ENCODE measurements around the gene RETSAT. TPM values are rescaled to one million over a fixed set of nuclear protein-coding genes. Genes with fewer than 3 reads are reported as not detected.
"Not testable (repeated sequence)": the region's sequence is repeated elsewhere in the genome, so short reads cannot be mapped to it uniquely, and the experiment has no call there.

RETSAT gene
- total RNA-seq, 2 experiments from 2014 or later = 24.7 to 24.9 TPM

- Mint-ChIP-seq H3K27ac (no peak overlapping the region), H3K36me3 (ENCODE audit: low read depth) (peaks cover 10% of the 10 kb centered on the region), H3K9me3 (no peaks in the 10 kb centered on the region), H3K4me1 (no peaks in the 10 kb centered on the region), H3K4me3 (no peak overlapping the region), H3K27me3 (no peaks in the 10 kb centered on the region)
- no peak for DNase-seq
- ChIA-PET POLR2A (no interaction called here), CTCF (interaction anchor here (0.6 to 1.6 kb wide), 4 partner anchors 18 to 49 kb away, joined by 3 to 7 read pairs (median 5); no protein-coding TSS in a partner anchor)
Measured at GRCh38 chr2:85371045-85371444, 16.7 kb upstream of the RETSAT start.

DNA sequence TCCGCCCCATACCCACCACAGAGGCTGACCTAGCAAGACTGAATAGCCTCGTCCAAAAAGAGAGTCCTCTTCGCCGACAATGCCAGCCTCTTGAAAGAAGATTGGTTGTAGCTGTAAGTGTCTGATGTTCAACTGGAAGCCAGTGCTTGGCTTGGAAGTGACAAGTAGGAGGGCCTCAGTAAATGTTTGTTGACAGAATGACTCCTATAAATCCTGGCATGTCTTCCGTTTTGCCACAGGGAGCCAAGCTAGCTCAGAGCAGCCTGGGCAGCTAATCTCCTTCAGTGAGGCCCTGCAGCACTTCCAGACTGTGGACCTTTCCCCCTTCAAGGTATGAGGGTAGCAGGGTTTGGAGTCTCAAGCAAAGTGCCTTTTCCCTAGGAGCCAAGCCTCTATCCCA lies 15.2 kb upstream of the RETSAT start:
- H3K27me3 Mint-ChIP-seq = no peaks in the 10 kb centered on the region
- CTCF ChIA-PET = interaction anchor here (0.6 to 1.6 kb wide), 4 partner anchors 16 to 437 kb away, joined by 4 to 6 read pairs (median 4); partner anchors contain the start of genes ELMOD3 and RETSAT
- H3K36me3 Mint-ChIP-seq (ENCODE audit: low read depth) = peaks cover 10% of the 10 kb centered on the region
- DNase-seq = no peak
- no peaks in the 10 kb centered on the region for H3K4me1 Mint-ChIP-seq
- POLR2A ChIA-PET = no interaction called here
- peak overlapping the region; percentile 19 for H3K27ac Mint-ChIP-seq
- H3K4me3 Mint-ChIP-seq = no peak overlapping the region
- H3K9me3 Mint-ChIP-seq = no peaks in the 10 kb centered on the region

GRCh38 chr2:85368921-85369320 lies 14.6 kb upstream of the RETSAT start:
- POLR2A ChIA-PET = no interaction called here
- no peaks in the 10 kb centered on the region for H3K4me1 Mint-ChIP-seq
- peaks cover 8% of the 10 kb centered on the region for H3K36me3 Mint-ChIP-seq (ENCODE audit: low read depth)
- no peaks in the 10 kb centered on the region for H3K27me3 Mint-ChIP-seq
- DNase-seq = no peak
- no peak overlapping the region for H3K27ac Mint-ChIP-seq
- no peak overlapping the region for H3K4me3 Mint-ChIP-seq
- CTCF ChIA-PET = interaction anchor here (0.7 to 1.2 kb wide), 2 partner anchors 21 to 86 kb away, joined by 3 to 4 read pairs; no protein-coding TSS in a partner anchor
- H3K9me3 Mint-ChIP-seq = no peaks in the 10 kb centered on the region

GRCh38 chr2:85367180-85367579 lies 12.9 kb upstream of the RETSAT start:
- H3K4me3 Mint-ChIP-seq = no peak overlapping the region
- H3K9me3 Mint-ChIP-seq = no peaks in the 10 kb centered on the region
- DNase-seq = no peak
- peaks cover 13% of the 10 kb centered on the region for H3K36me3 Mint-ChIP-seq (ENCODE audit: low read depth)
- ChIA-PET POLR2A (no interaction called here), CTCF (interaction anchor here (0.9 to 3.6 kb wide), 3 partner anchors 10 to 25 kb away, joined by 3 to 27 read pairs (median 4); partner anchors contain the start of genes ELMOD3 and RETSAT)
- no peaks in the 10 kb centered on the region for H3K4me1 Mint-ChIP-seq
- H3K27ac Mint-ChIP-seq = no peak overlapping the region
- no peaks in the 10 kb centered on the region for H3K27me3 Mint-ChIP-seq

GRCh38 chr2:85362653-85363387 lies 8.5 kb upstream of the RETSAT start:
- H3K4me1 Mint-ChIP-seq, H3K4me3 Mint-ChIP-seq, POLR2A ChIA-PET, CTCF ChIA-PET, H3K9me3 Mint-ChIP-seq, DNase-seq, H3K27ac Mint-ChIP-seq, H3K27me3 Mint-ChIP-seq: not testable (repeated sequence)
- H3K36me3 Mint-ChIP-seq (ENCODE audit: low read depth) = peaks cover 21% of the 10 kb centered on the region

- peaks cover 36% of the 10 kb centered on the region for H3K4me1 Mint-ChIP-seq
- POLR2A ChIA-PET = no interaction called here
- no peaks in the 10 kb centered on the region for H3K9me3 Mint-ChIP-seq
- H3K27ac Mint-ChIP-seq = no peak overlapping the region
- H3K4me3 Mint-ChIP-seq = no peak overlapping the region
- H3K36me3 Mint-ChIP-seq (ENCODE audit: low read depth) = peaks cover 28% of the 10 kb centered on the region
- DNase-seq = no peak
- CTCF ChIA-PET = interaction anchor here (1.0 to 5.1 kb wide), 2 partner anchors 8 to 194 kb away, joined by 3 to 27 read pairs; no protein-coding TSS in a partner anchor
- no peaks in the 10 kb centered on the region for H3K27me3 Mint-ChIP-seq
Measured at GRCh38 chr2:85357736-85358135, 3.4 kb upstream of the RETSAT start.

DNA sequence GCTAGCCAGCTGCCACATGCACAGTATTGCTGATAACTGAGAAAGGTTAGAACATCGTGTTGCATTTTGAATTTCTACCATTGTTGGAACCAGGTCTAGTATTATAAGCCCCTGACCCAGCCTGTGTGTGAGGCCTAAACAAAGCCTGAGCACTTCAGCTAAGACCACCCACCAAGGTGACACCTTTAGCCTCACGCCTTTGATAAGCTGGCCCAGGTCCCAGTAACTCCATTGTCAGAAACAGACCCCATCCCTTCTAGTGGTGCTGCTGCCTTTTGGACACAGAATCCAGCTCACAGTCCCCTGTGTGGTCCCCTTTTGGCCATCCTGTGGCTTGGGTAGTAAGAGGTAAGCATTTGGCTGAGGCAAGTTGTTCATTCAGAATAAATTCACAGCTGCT lies 1.9 kb upstream of the RETSAT start:
- Mint-ChIP-seq H3K4me3 (peak overlapping the region; percentile 96), H3K36me3 (ENCODE audit: low read depth) (peaks cover 20% of the 10 kb centered on the region), H3K9me3 (no peaks in the 10 kb centered on the region), H3K27ac (no peak overlapping the region), H3K4me1 (peaks cover 42% of the 10 kb centered on the region), H3K27me3 (no peaks in the 10 kb centered on the region)
- no peak for DNase-seq
- POLR2A ChIA-PET = no interaction called here
- CTCF ChIA-PET = interaction anchor here (0.5 to 5.1 kb wide), 4 partner anchors 9 to 449 kb away, joined by 3 to 27 read pairs (median 4); no protein-coding TSS in a partner anchor

DNA sequence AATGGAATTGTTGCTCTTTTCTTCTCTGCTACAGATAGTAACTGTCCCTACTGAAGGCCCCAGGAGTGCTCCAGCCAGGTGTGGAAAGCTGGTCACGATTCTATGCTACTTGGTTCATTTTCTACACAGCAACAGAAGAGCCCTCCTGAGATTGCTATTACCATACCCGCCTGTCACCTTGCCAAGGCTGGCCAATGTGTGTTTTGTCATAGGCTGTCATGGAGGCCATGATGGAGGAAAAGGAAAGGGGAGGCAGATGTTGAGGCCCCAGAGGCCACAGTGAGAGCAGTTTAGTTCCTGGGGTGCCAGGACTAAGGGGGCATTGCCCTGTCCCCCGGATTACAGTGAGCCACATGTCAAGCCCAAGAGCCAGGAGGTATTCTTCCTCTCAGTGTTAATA lies 1.2 kb upstream of the RETSAT start:
- POLR2A ChIA-PET = no interaction called here
- peak overlapping the region; percentile 96 for H3K4me3 Mint-ChIP-seq
- DNase-seq = no peak
- peaks cover 26% of the 10 kb centered on the region for H3K36me3 Mint-ChIP-seq (ENCODE audit: low read depth)
- H3K9me3 Mint-ChIP-seq = no peaks in the 10 kb centered on the region
- H3K4me1 Mint-ChIP-seq = peaks cover 46% of the 10 kb centered on the region
- CTCF ChIA-PET = interaction anchor here (0.5 to 5.1 kb wide), 4 partner anchors 10 to 450 kb away, joined by 3 to 27 read pairs (median 4); no protein-coding TSS in a partner anchor
- no peaks in the 10 kb centered on the region for H3K27me3 Mint-ChIP-seq
- peak overlapping the region; percentile 96 for H3K27ac Mint-ChIP-seq

- ChIA-PET CTCF (interaction anchor here (1.0 to 5.1 kb wide), 2 partner anchors 10 to 191 kb away, joined by 4 to 27 read pairs; no protein-coding TSS in a partner anchor), POLR2A (interaction anchor here (0.7 to 1.6 kb wide), 2 partner anchors 21 to 28 kb away, joined by 3 to 4 read pairs; no protein-coding TSS in a partner anchor)
- Mint-ChIP-seq H3K4me3 (peak overlapping the region; percentile 96), H3K27ac (peak overlapping the region; percentile 96), H3K36me3 (ENCODE audit: low read depth) (peaks cover 30% of the 10 kb centered on the region), H3K9me3 (no peaks in the 10 kb centered on the region), H3K4me1 (peaks cover 46% of the 10 kb centered on the region), H3K27me3 (no peaks in the 10 kb centered on the region)
- no peak for DNase-seq
Measured at GRCh38 chr2:85355073-85355410, 714 bp upstream of the RETSAT start.

- DNase-seq = peak; percentile 17
- Mint-ChIP-seq H3K36me3 (ENCODE audit: low read depth) (peaks cover 34% of the 10 kb centered on the region), H3K4me3 (peak overlapping the region; percentile 96), H3K4me1 (peaks cover 44% of the 10 kb centered on the region), H3K27me3 (no peaks in the 10 kb centered on the region), H3K9me3 (no peaks in the 10 kb centered on the region), H3K27ac (peak overlapping the region; percentile 96)
- CTCF ChIA-PET = interaction anchor here (0.9 to 5.1 kb wide), 6 partner anchors 12 to 1114 kb away, joined by 3 to 27 read pairs (median 4); partner anchors contain the start of gene TGOLN2
- POLR2A ChIA-PET = interaction anchor here (0.6 to 1.6 kb wide), 3 partner anchors 20 to 207 kb away, joined by 3 to 4 read pairs (median 4); no protein-coding TSS in a partner anchor
Measured at GRCh38 chr2:85353876-85354285, 447 bp downstream of the RETSAT start.

DNA sequence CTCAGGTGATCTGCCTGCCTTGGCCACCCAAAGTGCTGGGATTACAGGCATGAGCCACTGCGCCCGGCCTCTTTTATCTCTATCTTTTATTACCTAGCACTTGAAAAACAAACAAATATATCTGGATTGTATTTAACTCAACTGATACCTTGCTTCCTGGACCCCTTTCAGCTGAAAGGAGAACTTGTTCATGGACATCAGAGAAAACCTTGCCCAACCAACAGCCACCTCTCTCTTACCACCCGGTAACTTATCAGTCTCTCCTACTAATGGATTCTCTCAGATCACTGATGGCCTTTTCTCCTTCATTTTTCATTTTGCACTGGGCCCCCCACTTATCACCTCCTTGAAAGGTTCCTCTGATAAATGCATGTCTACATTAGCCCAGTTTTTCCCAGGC lies 6.7 kb downstream of the RETSAT start:
- H3K36me3 Mint-ChIP-seq (ENCODE audit: low read depth) = peaks cover 29% of the 10 kb centered on the region
- CTCF ChIA-PET = interaction anchor here (1.3 kb wide), 1 partner anchor 9 kb away, joined by 4 read pairs; no protein-coding TSS in a partner anchor
- no peaks in the 10 kb centered on the region for H3K27me3 Mint-ChIP-seq
- POLR2A ChIA-PET = no interaction called here
- no peak overlapping the region for H3K27ac Mint-ChIP-seq
- H3K9me3 Mint-ChIP-seq = no peaks in the 10 kb centered on the region
- DNase-seq = no peak
- H3K4me1 Mint-ChIP-seq = peaks cover 9% of the 10 kb centered on the region
- H3K4me3 Mint-ChIP-seq = no peak overlapping the region

GRCh38 chr2:85344356-85344954 lies 9.9 kb downstream of the RETSAT start:
- Mint-ChIP-seq H3K4me3 (no peak overlapping the region), H3K36me3 (ENCODE audit: low read depth) (peaks cover 19% of the 10 kb centered on the region), H3K27ac (no peak overlapping the region), H3K27me3 (peaks cover 3% of the 10 kb centered on the region), H3K4me1 (no peaks in the 10 kb centered on the region), H3K9me3 (no peaks in the 10 kb centered on the region)
- no peak for DNase-seq
- CTCF ChIA-PET = interaction anchor here (1.2 kb wide), 1 partner anchor 21 kb away, joined by 4 read pairs; no protein-coding TSS in a partner anchor
- POLR2A ChIA-PET = no interaction called here
